Activated CD4-positive, alpha-beta T cell treated with anti-CD3 and anti-CD28 coated beads, Interleukin-2, Interleukin-6, amounts not matched to agents 100 ng/mL and 50 ng/mL, durations not matched to agents 16 hours and 8 hours (primary cell): ENCODE results near the gene GH2.
A peak's percentile ranks its signal among the peaks of the same experiment; 100 is the strongest.

Experiments
- DNase-seq: peaks from one replicate; pipeline ENCODE4 v3.0.0-alpha.2; 2020

GH2 gene

GRCh38 chr17:63838631-63839171, 43.0 kb downstream of the GH2 start:
- no peak for DNase-seq

GRCh38 chr17:63837962-63838600, 43.7 kb downstream of the GH2 start:
- no peak for DNase-seq

GRCh38 chr17:63837480-63837879, 44.3 kb downstream of the GH2 start:
- DNase-seq: no peak

DNA sequence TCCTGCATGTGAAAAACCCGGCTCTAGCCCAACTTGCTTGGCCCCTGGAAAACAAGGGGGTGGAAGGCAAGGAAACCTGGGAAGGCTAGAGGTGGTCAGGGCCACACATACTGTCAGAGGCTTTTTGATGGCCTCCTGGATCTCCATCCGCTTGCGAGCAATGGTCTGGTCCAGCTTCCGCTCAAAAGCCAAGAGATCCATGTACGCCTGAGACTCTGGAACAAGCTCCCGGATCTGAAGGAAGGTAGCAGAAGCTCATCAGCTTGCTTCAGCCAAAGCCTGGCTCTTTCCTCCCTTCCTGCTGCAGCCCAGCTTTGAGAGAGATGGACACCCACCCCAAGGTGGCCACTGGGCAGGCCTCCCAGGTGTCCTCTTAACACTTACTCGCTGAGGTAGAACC, 44.9 kb downstream of the GH2 start:
- DNase-seq: no peak

DNA sequence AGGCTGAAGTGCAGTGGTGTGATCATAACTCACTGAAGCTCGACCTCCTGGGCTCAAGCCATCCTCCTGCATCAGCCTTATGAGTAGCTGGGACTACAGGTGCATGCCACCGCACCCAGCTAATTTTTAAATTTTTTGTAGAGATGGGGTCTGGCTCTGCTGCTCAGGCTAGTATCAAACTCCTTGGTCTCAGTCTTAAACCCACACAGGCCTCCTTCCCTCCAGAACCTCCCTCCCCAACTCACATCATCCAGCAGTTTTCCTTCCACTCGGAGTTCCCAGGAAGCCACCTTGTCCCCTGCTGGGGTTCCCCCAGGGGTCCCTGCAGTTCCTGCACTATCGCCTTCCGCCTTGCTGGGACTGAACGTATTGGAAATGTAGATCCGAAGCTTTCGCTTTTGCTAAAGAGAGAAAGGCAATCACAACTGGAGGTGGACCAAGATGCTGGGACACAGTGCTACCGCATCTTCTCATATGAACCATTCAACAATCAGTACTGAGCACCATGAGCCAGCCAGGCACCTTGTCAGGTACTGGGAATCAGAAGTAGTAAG, 46.5 kb downstream of the GH2 start:
- no peak for DNase-seq

DNA sequence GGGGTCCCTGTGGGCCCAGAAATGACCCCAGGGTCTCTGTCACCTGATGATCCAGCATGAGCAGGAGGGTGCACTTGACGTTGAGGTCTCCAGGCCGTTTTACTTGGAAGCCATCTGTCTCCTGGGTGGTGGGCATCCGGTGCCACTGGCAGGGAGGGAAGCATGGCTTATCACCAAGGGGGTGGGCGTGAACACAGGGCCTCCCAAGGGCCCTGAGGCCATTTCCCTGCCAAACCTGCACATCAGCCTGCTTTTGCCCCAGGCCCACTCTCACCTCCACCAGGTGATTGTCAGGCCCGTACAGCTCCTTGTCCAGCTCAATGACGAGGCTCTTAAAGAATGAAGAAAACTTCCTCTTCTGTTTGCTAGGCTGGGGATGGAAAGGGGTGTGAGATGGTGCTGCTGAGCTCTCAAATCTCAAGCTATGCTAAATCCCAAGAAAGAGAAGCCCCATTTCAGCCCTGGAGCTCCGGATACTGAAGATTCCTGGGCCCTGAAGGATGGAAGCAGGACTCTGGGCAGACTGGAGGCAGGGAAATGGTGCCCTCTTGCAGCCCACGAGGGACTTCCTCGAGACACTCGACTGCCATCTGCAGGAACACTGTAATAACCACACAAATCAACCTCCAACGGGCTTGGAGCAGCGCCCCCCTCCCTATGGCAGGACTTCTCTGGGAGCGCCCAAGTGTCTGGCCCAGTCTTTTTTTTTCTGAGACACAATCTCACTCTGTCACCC, 47.1 kb downstream of the GH2 start:
- peak; percentile 86 for DNase-seq

DNA sequence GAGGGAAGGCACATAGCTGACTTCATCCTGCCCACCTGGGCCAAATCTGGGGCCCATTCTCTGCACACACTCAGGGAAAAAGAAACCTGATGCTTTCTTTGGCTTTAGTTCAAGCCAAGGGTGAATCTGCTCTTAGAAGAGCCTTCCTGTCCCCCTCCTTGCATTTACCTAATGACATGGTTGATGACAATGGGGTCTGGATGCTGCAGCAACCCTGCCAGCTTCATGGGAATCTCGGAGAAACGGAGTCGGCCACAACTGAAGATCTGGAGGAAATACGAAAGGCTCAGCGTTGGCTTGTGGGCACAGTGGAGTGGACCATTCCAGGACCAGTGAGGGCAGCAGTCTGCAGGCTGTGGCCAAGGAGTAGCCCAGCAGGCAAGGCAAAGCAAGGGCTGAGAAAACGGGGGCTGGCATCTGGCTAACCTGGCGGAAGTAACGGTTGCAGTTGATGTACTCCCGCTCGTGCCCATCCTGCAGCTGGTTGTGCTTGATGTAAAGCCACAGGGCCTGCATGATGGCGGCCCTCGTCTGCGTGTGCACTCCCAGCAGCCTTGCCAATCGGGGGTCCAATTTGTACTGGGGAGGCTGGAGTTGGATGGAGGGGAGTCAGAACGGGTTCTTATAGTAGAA, 47.9 kb downstream of the GH2 start:
- no peak for DNase-seq

- DNase-seq: no peak
Observed at GRCh38 chr17:63833026-63833740, 48.6 kb downstream of the GH2 start.

GRCh38 chr17:63832455-63832854, 49.3 kb downstream of the GH2 start:
- no peak for DNase-seq

DNA sequence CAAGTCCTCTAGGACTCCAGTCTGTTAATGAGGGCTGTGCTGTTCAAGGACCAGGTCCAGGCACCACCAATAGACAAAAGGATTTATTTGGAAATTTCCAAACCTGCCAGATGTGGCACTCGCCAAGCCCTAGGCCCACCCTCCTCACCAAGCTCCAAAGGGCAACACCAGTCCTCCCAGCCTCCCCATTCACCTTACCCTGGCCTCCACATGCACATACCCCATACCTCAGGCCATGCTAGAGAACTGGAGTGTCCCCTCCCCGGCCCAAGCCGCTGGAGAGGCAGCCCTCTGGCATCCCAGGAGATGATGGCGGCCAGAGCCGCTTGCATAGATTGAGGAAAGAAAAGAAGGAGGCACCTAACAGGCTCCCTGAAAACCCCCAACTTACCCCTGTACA, 49.7 kb downstream of the GH2 start:
- no peak for DNase-seq

GRCh38 chr17:63831505-63831904, 50.2 kb downstream of the GH2 start:
- DNase-seq: no peak

DNA sequence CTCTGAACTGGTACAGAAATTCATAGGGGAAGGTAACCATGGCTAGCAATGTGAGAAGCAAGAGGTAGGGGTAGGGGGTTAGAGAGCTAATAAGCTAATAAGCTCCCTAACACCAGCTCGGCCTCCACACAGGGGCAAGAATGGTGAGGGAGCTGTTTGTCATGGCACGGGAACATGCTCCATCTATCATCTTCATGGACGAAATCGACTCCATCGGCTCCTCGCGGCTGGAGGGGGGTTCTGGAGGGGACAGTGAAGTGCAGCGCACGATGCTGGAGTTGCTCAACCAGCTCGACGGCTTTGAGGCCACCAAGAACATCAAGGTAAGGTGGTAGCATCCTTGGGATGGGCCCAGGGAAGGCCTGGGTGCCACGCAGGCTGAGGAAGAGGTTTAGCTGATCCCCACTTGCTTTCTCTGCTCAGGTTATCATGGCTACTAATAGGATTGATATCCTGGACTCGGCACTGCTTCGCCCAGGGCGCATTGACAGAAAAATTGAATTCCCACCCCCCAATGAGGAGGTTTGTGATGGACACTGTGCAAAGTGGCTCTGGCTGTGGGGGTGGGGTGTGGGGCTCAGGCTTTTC, 50.7 kb downstream of the GH2 start:
- DNase-seq: no peak

DNA sequence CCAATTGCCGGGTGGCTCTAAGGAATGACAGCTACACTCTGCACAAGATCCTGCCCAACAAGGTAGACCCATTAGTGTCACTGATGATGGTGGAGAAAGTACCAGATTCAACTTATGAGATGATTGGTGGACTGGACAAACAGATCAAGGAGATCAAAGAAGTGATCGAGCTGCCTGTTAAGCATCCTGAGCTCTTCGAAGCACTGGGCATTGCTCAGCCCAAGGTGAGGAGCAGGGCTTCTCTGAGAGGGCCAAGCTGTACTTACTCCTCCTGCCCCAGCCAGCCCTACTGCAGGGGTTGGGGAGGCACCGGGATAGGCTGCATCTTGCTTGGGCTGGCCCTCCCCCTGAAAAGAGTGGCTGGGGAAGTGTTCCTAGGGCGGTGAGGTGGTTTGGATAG, 51.5 kb downstream of the GH2 start:
- no peak for DNase-seq
